IMR-90 (cell line): Measurements from ENCODE around the gene CD177. TPM values are rescaled to one million over a fixed set of nuclear protein-coding genes. Genes with fewer than 3 reads are reported as not detected.

Experiments used
- ATAC-seq: fragments of 200-7000 bp; cut with Tn5 transposase; 2 replicates; pipeline ENCODE4 v1.9.1; 2020; ENCODE audit warnings: low read depth, mild to moderate bottlenecking, moderate library complexity
- BruUV-seq: library from RNA; stranded (reverse); fragments of 400-500 nt; replicated peaks from 2 replicates; lab custom pipeline; 2021; lab: Mats Ljungman, UMichigan
- CTCF ChIA-PET: fragments of 300-600 bp; formaldehyde crosslinking; extraction: SDS; loops from one replicate; lab custom pipeline; 2021; ENCODE audit warnings: antibody characterized with exemption; lab: Yijun Ruan, JAX
- POLR2A ChIA-PET: fragments of 300-600 bp; sonication (Branson Sonifier 250); formaldehyde crosslinking; loops from one replicate; lab custom pipeline; 2022; ENCODE audit warnings: antibody characterized with exemption; ENCODE audit not compliant: unreplicated experiment; lab: Charles Lee
- DNase-seq: peaks from one replicate; pipeline ENCODE4 v3.0.0; 2013
- H2AFZ ChIP-seq: replicated peaks from 2 replicates; pipeline ENCODE3; 2013; ENCODE audit warnings: low read length, mild to moderate bottlenecking; ENCODE audit not compliant: poor library complexity
- H2AK5ac ChIP-seq: 2 replicates; pipeline ENCODE4 v1.6.1; 2013; ENCODE audit warnings: low read depth, low read length, inconsistent platforms
- H2AK9ac ChIP-seq: replicated peaks from 2 replicates; pipeline ENCODE3; 2013; ENCODE audit warnings: mild to moderate bottlenecking, low read depth, low read length, moderate library complexity; ENCODE audit not compliant: poor library complexity
- H2BK120ac ChIP-seq: 2 replicates; pipeline ENCODE4 v1.6.1; 2013; ENCODE audit warnings: low read depth, low read length, inconsistent platforms
- H2BK15ac ChIP-seq: 3 replicates; pipeline ENCODE4 v1.6.1; 2013; ENCODE audit warnings: low read depth, low read length, inconsistent platforms
- H2BK20ac ChIP-seq: 2 replicates; pipeline ENCODE4 v1.6.1; 2013; ENCODE audit warnings: low read depth, mild to moderate bottlenecking, inconsistent platforms, low read length, moderate library complexity
- H2BK5ac ChIP-seq: 2 replicates; pipeline ENCODE4 v1.6.1; 2013; ENCODE audit warnings: mild to moderate bottlenecking, low read depth, low read length, inconsistent platforms; ENCODE audit not compliant: poor library complexity, severe bottlenecking
- H3K14ac ChIP-seq: replicated peaks from 2 replicates; pipeline ENCODE4 v1.6.1; 2013; ENCODE audit warnings: low read depth, low read length, inconsistent platforms
- H3K18ac ChIP-seq: 2 replicates; pipeline ENCODE4 v1.6.1; 2013; ENCODE audit warnings: low read depth, low read length, control low read depth
- H3K23ac ChIP-seq: 2 replicates; pipeline ENCODE4 v1.6.1; 2013; ENCODE audit warnings: low read depth, low read length, inconsistent platforms
- H3K27ac ChIP-seq: 2 replicates; pipeline ENCODE4 v1.5.1; 2013; ENCODE audit warnings: mild to moderate bottlenecking, control low read depth, low read length; ENCODE audit not compliant: insufficient read depth
- H3K27me3 ChIP-seq: 2 replicates; pipeline ENCODE4 v1.6.1; 2013; ENCODE audit warnings: low read length; ENCODE audit not compliant: control insufficient read depth, insufficient read depth
- H3K36me3 ChIP-seq: 2 replicates; pipeline ENCODE4 v1.6.1; 2013; ENCODE audit warnings: low read length, mixed read lengths; ENCODE audit not compliant: control insufficient read depth, insufficient read depth
- H3K4ac ChIP-seq: 2 replicates; pipeline ENCODE4 v1.6.1; 2013; ENCODE audit warnings: low read depth, low read length, inconsistent platforms
- H3K4me1 ChIP-seq: 2 replicates; pipeline ENCODE4 v1.6.1; 2013; ENCODE audit warnings: low read length, mixed read lengths; ENCODE audit not compliant: control insufficient read depth, insufficient read depth
- H3K4me2 ChIP-seq: 2 replicates; pipeline ENCODE4 v1.6.1; 2013; ENCODE audit warnings: low read depth, mild to moderate bottlenecking, control low read depth, low read length, moderate library complexity
- H3K4me3 ChIP-seq: 2 replicates; pipeline ENCODE4 v1.5.1; 2013; ENCODE audit warnings: low read depth, mild to moderate bottlenecking, control low read depth, low read length, moderate library complexity; ENCODE audit not compliant: insufficient read depth
- H3K56ac ChIP-seq: 2 replicates; pipeline ENCODE4 v1.6.1; 2013; ENCODE audit warnings: low read length, inconsistent platforms; ENCODE audit not compliant: insufficient read depth; ENCODE audit errors: extremely low read depth
- H3K79me1 ChIP-seq, 2 experiments: 2 replicates each; pipeline ENCODE4 v1.6.1; 2013; ENCODE audit warnings: low read length in 2 of 2, inconsistent platforms in 1 of 2, low read depth in 1 of 2
- H3K9ac ChIP-seq: 2 replicates; pipeline ENCODE4 v1.6.1; 2013; ENCODE audit warnings: low read depth, low read length, control low read depth
- H3K9me1 ChIP-seq: 2 replicates; pipeline ENCODE4 v1.6.1; 2013; ENCODE audit warnings: low read length, inconsistent platforms; ENCODE audit not compliant: insufficient read depth
- H3K9me3 ChIP-seq: 2 replicates; pipeline ENCODE4 v1.6.1; 2013; ENCODE audit warnings: low read length; ENCODE audit not compliant: control insufficient read depth, insufficient read depth
- H4K20me1 ChIP-seq: 2 replicates; pipeline ENCODE4 v1.6.1; 2013; ENCODE audit warnings: low read length, inconsistent platforms; ENCODE audit not compliant: insufficient read depth
- H4K5ac ChIP-seq: 2 replicates; pipeline ENCODE4 v1.6.1; 2013; ENCODE audit warnings: mild to moderate bottlenecking, low read depth, low read length, control low read depth
- H4K8ac ChIP-seq, 2 experiments: 2 replicates each; pipeline ENCODE4 v1.6.1; 2013; ENCODE audit warnings: low read depth in 2 of 2, low read length in 2 of 2, control low read depth in 1 of 2, inconsistent platforms in 1 of 2
- H4K91ac ChIP-seq: 2 replicates; pipeline ENCODE4 v1.6.1; 2013; ENCODE audit warnings: low read depth, low read length, inconsistent platforms; ENCODE audit not compliant: insufficient read depth
- BHLHE40 ChIP-seq: fragments of 150-350 bp; IDR thresholded peaks from 2 replicates; pipeline ENCODE4 v1.6.1; 2016; ENCODE audit warnings: mild to moderate bottlenecking, low read depth, low read length
- CEBPB ChIP-seq: IDR thresholded peaks from 2 replicates; pipeline ENCODE4 v1.6.1; 2012; ENCODE audit warnings: low read depth, low read length, improper control_type of control experiment
- CHD1 ChIP-seq: IDR thresholded peaks from 2 replicates; pipeline ENCODE4 v1.6.1; 2012; ENCODE audit warnings: low read depth, low read length, improper control_type of control experiment
- POLR2A ChIP-seq: IDR thresholded peaks from 2 replicates; pipeline ENCODE4 v1.6.1; 2012; ENCODE audit warnings: mild to moderate bottlenecking, low read depth, low read length
- RAD21 ChIP-seq: IDR thresholded peaks from 2 replicates; pipeline ENCODE4 v1.6.1; 2012; ENCODE audit warnings: low read length, improper control_type of control experiment
- RFX5 ChIP-seq: IDR thresholded peaks from 2 replicates; pipeline ENCODE4 v1.8.0; 2012; ENCODE audit warnings: low read depth, mild to moderate bottlenecking, low read length, moderate library complexity
- SMC3 ChIP-seq: fragments of 150-350 bp; IDR thresholded peaks from 2 replicates; pipeline ENCODE4 v1.6.1; 2016; ENCODE audit warnings: low read depth, mild to moderate bottlenecking, antibody characterized with exemption, low read length, moderate library complexity
- WGBS, 2 experiments: methylation state at CpG; one replicate each; pipeline versions ENCODE4 v1.1.5 to v1.1.7; 2013; ENCODE audit warnings: missing lambda C conversion rate in 2 of 2; ENCODE audit not compliant: insufficient read length in 1 of 2; ENCODE audit errors: extremely low coverage in 2 of 2; 5-methylcytosine and 5-hydroxymethylcytosine counted together
- dilution Hi-C: fragments of 300-500 bp; cut with HindIII; formaldehyde crosslinking; loops from one replicate; pipeline ENCODE4 v1.14.3; 2018; ENCODE audit warnings: low sequenced_read_pairs; ENCODE audit not compliant: unreplicated experiment
- in situ Hi-C: fragments of 300-500 bp; cut with MboI; formaldehyde crosslinking; loops from 3 replicates; pipeline ENCODE4 v1.14.3; 2019; ENCODE audit warnings: low sequenced_read_pairs, inconsistent platforms, mixed read lengths
- intact Hi-C: fragments of 100-400 bp; cut with micrococcal nuclease; formaldehyde crosslinking; loops from 2 replicates; pipeline ENCODE4 v1.10.0; 2022
- polyA plus RNA-seq, 3 experiments: library from polyadenylated mRNA; depleted of rRNA; stranded (reverse); fragments of >200 nt; gene quantifications; 2 replicates each; pipeline ENCODE4 v1.2.3, GENCODE V29; 2012; ENCODE audit warnings: low replicate concordance in 1 of 3
- total RNA-seq: library from RNA; depleted of rRNA; stranded (reverse); fragments of >200 nt; gene quantifications from 2 replicates; pipeline ENCODE4 v1.2.3, GENCODE V29; 2012
- TF ChIP-seq, protein P1 (sequence below): fragments of 150-350 bp; IDR thresholded peaks from 2 replicates; pipeline ENCODE4 v1.6.1; 2017; ENCODE audit warnings: mild to moderate bottlenecking, antibody characterized with exemption, low read length, low read depth
- TF ChIP-seq, protein P2 (sequence below): conservative IDR thresholded peaks from 2 replicates; pipeline ENCODE4 v1.5.1; 2012; ENCODE audit warnings: mild to moderate bottlenecking, low read depth, low read length, improper control_type of control experiment

CD177 gene
- total and polyA plus RNA-seq, 2 of the 4 experiments (the other 2 are of a cell fraction) = 0.14 TPM; not detected in 1

DNA sequence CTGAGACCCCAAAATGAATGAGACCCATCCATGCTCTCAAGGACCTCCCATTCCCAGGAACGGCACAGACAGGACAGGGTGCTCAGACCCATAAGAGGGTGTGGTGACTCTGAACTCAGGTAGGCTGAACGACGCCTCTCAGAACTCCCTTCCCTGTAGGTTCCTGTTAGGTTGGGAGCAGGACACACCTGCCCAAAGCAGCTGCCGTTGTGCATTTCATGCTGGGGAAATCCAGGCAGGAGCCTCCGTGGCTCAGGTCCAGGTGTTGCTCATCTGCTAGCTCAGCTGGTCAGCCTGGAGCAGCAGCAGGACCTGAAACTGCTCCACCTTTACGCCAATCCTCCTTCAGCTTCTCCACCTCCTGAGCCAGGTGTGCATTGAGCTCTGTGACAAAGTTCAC is 42.1 kb downstream of the CD177 start:
- Histone ChIP-seq H3K9ac (no peak overlapping the region), H4K91ac (no peak overlapping the region), H2AK9ac (no peak overlapping the region), H3K4me2 (no peak overlapping the region), H3K4me3 (no peak overlapping the region), H2BK20ac (no peak overlapping the region), H4K5ac (no peak overlapping the region), H2BK5ac (no peak overlapping the region), H3K4ac (no peak overlapping the region), H2AK5ac (no peak overlapping the region), H3K9me1 (no peaks in the 10 kb centered on the region), H3K23ac (no peak overlapping the region), H3K56ac (no peak overlapping the region), H2AFZ (no peak overlapping the region), H3K4me1 (no peaks in the 10 kb centered on the region), H4K8ac (no peak overlapping the region), H2BK15ac (no peak overlapping the region), H3K27ac (no peak overlapping the region), H4K20me1 (no peaks in the 10 kb centered on the region), H3K18ac (no peak overlapping the region), H2BK120ac (no peak overlapping the region), H3K27me3 (peaks cover 13% of the 10 kb centered on the region), H3K79me1 (no peaks in the 10 kb centered on the region), H3K9me3 (no peaks in the 10 kb centered on the region), H3K14ac (no peak overlapping the region), H3K36me3 (no peaks in the 10 kb centered on the region)
- no peak for DNase-seq
- dilution Hi-C loops (no loop called here), in situ Hi-C loops (no loop called here), intact Hi-C loops (no loop called here)
- no peak for ATAC-seq
- ChIA-PET POLR2A (no interaction called here), CTCF (no interaction called here)
- no peak for TF ChIP-seq RFX5
- TF ChIP-seq, protein P1, sequence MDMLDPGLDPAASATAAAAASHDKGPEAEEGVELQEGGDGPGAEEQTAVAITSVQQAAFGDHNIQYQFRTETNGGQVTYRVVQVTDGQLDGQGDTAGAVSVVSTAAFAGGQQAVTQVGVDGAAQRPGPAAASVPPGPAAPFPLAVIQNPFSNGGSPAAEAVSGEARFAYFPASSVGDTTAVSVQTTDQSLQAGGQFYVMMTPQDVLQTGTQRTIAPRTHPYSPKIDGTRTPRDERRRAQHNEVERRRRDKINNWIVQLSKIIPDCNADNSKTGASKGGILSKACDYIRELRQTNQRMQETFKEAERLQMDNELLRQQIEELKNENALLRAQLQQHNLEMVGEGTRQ = no peak
- no peak for TF ChIP-seq CEBPB
- TF ChIP-seq, protein P2, sequence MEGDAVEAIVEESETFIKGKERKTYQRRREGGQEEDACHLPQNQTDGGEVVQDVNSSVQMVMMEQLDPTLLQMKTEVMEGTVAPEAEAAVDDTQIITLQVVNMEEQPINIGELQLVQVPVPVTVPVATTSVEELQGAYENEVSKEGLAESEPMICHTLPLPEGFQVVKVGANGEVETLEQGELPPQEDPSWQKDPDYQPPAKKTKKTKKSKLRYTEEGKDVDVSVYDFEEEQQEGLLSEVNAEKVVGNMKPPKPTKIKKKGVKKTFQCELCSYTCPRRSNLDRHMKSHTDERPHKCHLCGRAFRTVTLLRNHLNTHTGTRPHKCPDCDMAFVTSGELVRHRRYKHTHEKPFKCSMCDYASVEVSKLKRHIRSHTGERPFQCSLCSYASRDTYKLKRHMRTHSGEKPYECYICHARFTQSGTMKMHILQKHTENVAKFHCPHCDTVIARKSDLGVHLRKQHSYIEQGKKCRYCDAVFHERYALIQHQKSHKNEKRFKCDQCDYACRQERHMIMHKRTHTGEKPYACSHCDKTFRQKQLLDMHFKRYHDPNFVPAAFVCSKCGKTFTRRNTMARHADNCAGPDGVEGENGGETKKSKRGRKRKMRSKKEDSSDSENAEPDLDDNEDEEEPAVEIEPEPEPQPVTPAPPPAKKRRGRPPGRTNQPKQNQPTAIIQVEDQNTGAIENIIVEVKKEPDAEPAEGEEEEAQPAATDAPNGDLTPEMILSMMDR = no peak
- no peak for TF ChIP-seq POLR2A
- TF ChIP-seq RAD21 = no peak
- no peak for TF ChIP-seq BHLHE40
- no peak for TF ChIP-seq CHD1
- TF ChIP-seq SMC3 = no peak
- BruUV-seq = no TSS peak
- WGBS, 2 experiments = no CpG with 5 or more reads among the region's 6 CpGs
